Lung microvascular endothelial cell (primary cell): ENCODE data around the gene HTR3A. TPM values are rescaled to one million over a fixed set of nuclear protein-coding genes. Genes with fewer than 3 reads are reported as not detected.

ENCODE experiments used
- DNase-seq, 2 donors: peaks; one replicate each; pipeline versions ENCODE4 v3.0.0 to v3.0.0-alpha.2; 2010; ENCODE audit warnings: low read depth in 2 of 2
- total RNA-seq: library from RNA; depleted of rRNA; stranded (reverse); fragments of >200 nt; gene quantifications from 2 replicates; pipeline ENCODE4 v1.2.1, GENCODE V29; 2014

Gene HTR3A
- total RNA-seq, 1 donor from 2014 or later, result not detected

- no peak for DNase-seq
Observed at GRCh38 chr11:114016986-114017385, 42.1 kb downstream of the HTR3A start.

GRCh38 chr11:114017723-114018122 is 42.8 kb downstream of the HTR3A start:
- no peak for DNase-seq

GRCh38 chr11:114019046-114019445 is 44.1 kb downstream of the HTR3A start:
- no peak for DNase-seq

GRCh38 chr11:114019574-114019973 is 44.7 kb downstream of the HTR3A start:
- DNase-seq, result no peak

GRCh38 chr11:114025329-114025907 is 50.5 kb downstream of the HTR3A start:
- no peak for DNase-seq

- peak; percentile 30 to 55 for DNase-seq
Observed at GRCh38 chr11:114026355-114026754, 51.4 kb downstream of the HTR3A start.

- no peak for DNase-seq
Observed at GRCh38 chr11:114027391-114027790, 52.5 kb downstream of the HTR3A start.

GRCh38 chr11:114027926-114028325 is 53.0 kb downstream of the HTR3A start:
- DNase-seq, result peak; percentile 21 to 32

- no peak for DNase-seq
Observed at GRCh38 chr11:114031246-114031966, 56.5 kb downstream of the HTR3A start.

GRCh38 chr11:114031967-114032320 is 57.0 kb downstream of the HTR3A start:
- DNase-seq, result no peak

GRCh38 chr11:114033066-114033465 is 58.2 kb downstream of the HTR3A start:
- DNase-seq, result no peak

GRCh38 chr11:114033572-114033971 is 58.7 kb downstream of the HTR3A start:
- no peak for DNase-seq

GRCh38 chr11:114034956-114035355 is 60.0 kb downstream of the HTR3A start:
- no peak for DNase-seq

- peak; percentile 75 to 76 for DNase-seq
Observed at GRCh38 chr11:114036147-114036811, 61.4 kb downstream of the HTR3A start.

GRCh38 chr11:114036958-114037357 is 62.0 kb downstream of the HTR3A start:
- DNase-seq, result no peak

GRCh38 chr11:114039551-114039950 is 64.6 kb downstream of the HTR3A start:
- DNase-seq, result no peak

Other genes with a start within 250 kb of the HTR3A start
- gene ZW10, start 201.4 kb upstream of the HTR3A start, total RNA-seq, result 12.5 and 14.2 TPM in 2 replicates
- not detected in 2 replicates for gene CLDN25, start 195.3 kb upstream of the HTR3A start, total RNA-seq
- 19.8 and 22.2 TPM in 2 replicates for gene USP28, start 99.5 kb upstream of the HTR3A start, total RNA-seq
- gene HTR3B, start 70.3 kb upstream of the HTR3A start, total RNA-seq, result not detected in 2 replicates
- gene ZBTB16, start 84.6 kb downstream of the HTR3A start, total RNA-seq, result 10.0 and 22.0 TPM in 2 replicates